HepG2 (cell line): ENCODE measurements around the gene TOR4A. TPM values are rescaled to one million over a fixed set of nuclear protein-coding genes. Genes with fewer than 3 reads are reported as not detected.

Source experiments
- ARID2 ChIP-seq: sonication (generic); formaldehyde crosslinking; IDR thresholded peaks from 2 replicates; pipeline ENCODE4 v1.8.1; 2022; ENCODE audit warnings: mild to moderate bottlenecking, missing genetic modification reagents, borderline replicate concordance
- ARNT ChIP-seq: fragments of 450-650 bp; IDR thresholded peaks from 2 replicates; pipeline ENCODE4 v1.6.1; 2017
- CERS6 ChIP-seq: sonication (generic); formaldehyde crosslinking; IDR thresholded peaks from 2 replicates; pipeline ENCODE4 v1.5.0; 2020; ENCODE audit warnings: missing genetic modification reagents
- HNRNPUL1 ChIP-seq: fragments of 200-400 bp; formaldehyde crosslinking; IDR thresholded peaks from 2 replicates; pipeline ENCODE4 v1.6.1; 2017; ENCODE audit warnings: low read depth, mild to moderate bottlenecking, low read length, moderate library complexity
- HOXA7 ChIP-seq: sonication (generic); formaldehyde crosslinking; IDR thresholded peaks from 2 replicates; pipeline ENCODE4 v1.8.1; 2022; ENCODE audit warnings: mild to moderate bottlenecking, missing genetic modification reagents, moderate library complexity
- HOXD1 ChIP-seq: sonication (generic); formaldehyde crosslinking; IDR thresholded peaks from 2 replicates; pipeline ENCODE4 v1.5.0; 2020; ENCODE audit warnings: missing genetic modification reagents
- MIXL1 ChIP-seq: IDR thresholded peaks from 2 replicates; pipeline ENCODE4 v1.6.1; 2016
- NFE2L2 ChIP-seq: fragments of 150-350 bp; IDR thresholded peaks from 2 replicates; pipeline ENCODE4 v1.6.1; 2014; ENCODE audit warnings: low read length
- NFIC ChIP-seq: IDR thresholded peaks from 2 replicates; pipeline ENCODE4 v1.6.1; 2012; ENCODE audit warnings: mild to moderate bottlenecking, low read length, inconsistent platforms
- PAX8 ChIP-seq: sonication (generic); formaldehyde crosslinking; IDR thresholded peaks from 2 replicates; pipeline ENCODE4 v1.8.0; 2022; ENCODE audit warnings: mild to moderate bottlenecking, missing genetic modification reagents, borderline replicate concordance
- PHF5A ChIP-seq: IDR thresholded peaks from one replicate; pipeline ENCODE4 v1.6.1; 2018; ENCODE audit warnings: low read depth, missing genetic modification reagents; ENCODE audit not compliant: unreplicated experiment
- POGK ChIP-seq: sonication (generic); formaldehyde crosslinking; conservative IDR thresholded peaks from 2 replicates; pipeline ENCODE4 v1.8.0; 2022; ENCODE audit warnings: mild to moderate bottlenecking, moderate library complexity, missing genetic modification reagents
- RELA ChIP-seq: sonication (generic); formaldehyde crosslinking; IDR thresholded peaks from 2 replicates; pipeline ENCODE4 v1.4.0; 2020; ENCODE audit warnings: missing genetic modification reagents
- ZC3H4 ChIP-seq: sonication (generic); formaldehyde crosslinking; IDR thresholded peaks from 2 replicates; pipeline ENCODE4 v1.4.0; 2020; ENCODE audit warnings: missing genetic modification reagents, borderline replicate concordance
- ZKSCAN8 ChIP-seq: IDR thresholded peaks from 2 replicates; pipeline ENCODE4 v1.6.1; 2016; ENCODE audit warnings: borderline replicate concordance, missing genetic modification reagents, missing compliant biosample characterization
- ZMYM2 ChIP-seq: sonication (generic); formaldehyde crosslinking; IDR thresholded peaks from 2 replicates; pipeline ENCODE4 v1.8.0; 2022; ENCODE audit warnings: mild to moderate bottlenecking, missing genetic modification reagents
- ZNF280B ChIP-seq: sonication (generic); formaldehyde crosslinking; IDR thresholded peaks from 2 replicates; pipeline ENCODE4 v1.5.0; 2020; ENCODE audit warnings: missing genetic modification reagents, mild to moderate bottlenecking, borderline replicate concordance
- ZNF564 ChIP-seq: sonication (generic); formaldehyde crosslinking; IDR thresholded peaks from 2 replicates; pipeline ENCODE4 v1.8.1; 2023; ENCODE audit warnings: mild to moderate bottlenecking, missing genetic modification reagents
- ZNF619 ChIP-seq: sonication (generic); formaldehyde crosslinking; IDR thresholded peaks from 2 replicates; pipeline ENCODE4 v1.4.0; 2020; ENCODE audit warnings: mild to moderate bottlenecking, missing genetic modification reagents
- ZNF773 ChIP-seq: sonication (generic); formaldehyde crosslinking; IDR thresholded peaks from 2 replicates; pipeline ENCODE4 v1.4.0; 2020; ENCODE audit warnings: missing genetic modification reagents, borderline replicate concordance
- ZNF883 ChIP-seq: sonication (generic); formaldehyde crosslinking; IDR thresholded peaks from 2 replicates; pipeline ENCODE4 v1.5.1; 2020; ENCODE audit warnings: mild to moderate bottlenecking, missing genetic modification reagents; ENCODE audit errors: not compliant biosample characterization
- ZSCAN22 ChIP-seq: sonication (generic); formaldehyde crosslinking; IDR thresholded peaks from 2 replicates; pipeline ENCODE4 v1.4.0; 2020; ENCODE audit warnings: mild to moderate bottlenecking, missing genetic modification reagents
- polyA plus RNA-seq, 8 experiments: library from polyadenylated mRNA; depleted of rRNA in 3 of 8; stranded (reverse) in 7 of 8; unstranded in 1 of 8; fragments of >200 nt; fragmentation: Illumina TruSeq in 4 of 8; extraction: Trizol in 4 of 8; gene quantifications; 2 replicates each; pipeline versions ENCODE4 v1.2.1 to v1.2.3, GENCODE V29; 2011 to 2016; ENCODE audit warnings: low read depth in 4 of 8, missing spikeins in 1 of 8, mixed read lengths in 1 of 8; ENCODE audit not compliant: insufficient read depth in 1 of 8
- total RNA-seq, 5 experiments: library from RNA; depleted of rRNA; stranded (reverse); fragments of >200 nt; fragmentation: Illumina TruSeq; extraction: Trizol; gene quantifications; 2 replicates each; pipeline ENCODE4 v1.2.3, GENCODE V29; 2016; ENCODE audit warnings: low read depth in 1 of 5
- TF ChIP-seq, protein P1 (sequence below), 2 experiments: sonication (generic) in 1 of 2; formaldehyde crosslinking in 1 of 2; IDR thresholded peaks; 2 replicates each; pipeline versions ENCODE4 v1.5.1 to v1.6.1; 2011 to 2020; ENCODE audit warnings: borderline replicate concordance in 1 of 2, low read depth in 1 of 2, low read length in 1 of 2, mild to moderate bottlenecking in 1 of 2, missing genetic modification reagents in 1 of 2, moderate library complexity in 1 of 2
- TF ChIP-seq, protein P2 (sequence below): sonication (generic); formaldehyde crosslinking; IDR thresholded peaks from 2 replicates; pipeline ENCODE4 v1.5.0; 2020; ENCODE audit warnings: mild to moderate bottlenecking, low read depth, missing genetic modification reagents, borderline replicate concordance

The TOR4A gene
- total and polyA plus RNA-seq, 2 of the 13 experiments (the other 11 are each of a cell fraction or from before 2014, with no cell fraction given) = 11.1 to 14.2 TPM

DNA sequence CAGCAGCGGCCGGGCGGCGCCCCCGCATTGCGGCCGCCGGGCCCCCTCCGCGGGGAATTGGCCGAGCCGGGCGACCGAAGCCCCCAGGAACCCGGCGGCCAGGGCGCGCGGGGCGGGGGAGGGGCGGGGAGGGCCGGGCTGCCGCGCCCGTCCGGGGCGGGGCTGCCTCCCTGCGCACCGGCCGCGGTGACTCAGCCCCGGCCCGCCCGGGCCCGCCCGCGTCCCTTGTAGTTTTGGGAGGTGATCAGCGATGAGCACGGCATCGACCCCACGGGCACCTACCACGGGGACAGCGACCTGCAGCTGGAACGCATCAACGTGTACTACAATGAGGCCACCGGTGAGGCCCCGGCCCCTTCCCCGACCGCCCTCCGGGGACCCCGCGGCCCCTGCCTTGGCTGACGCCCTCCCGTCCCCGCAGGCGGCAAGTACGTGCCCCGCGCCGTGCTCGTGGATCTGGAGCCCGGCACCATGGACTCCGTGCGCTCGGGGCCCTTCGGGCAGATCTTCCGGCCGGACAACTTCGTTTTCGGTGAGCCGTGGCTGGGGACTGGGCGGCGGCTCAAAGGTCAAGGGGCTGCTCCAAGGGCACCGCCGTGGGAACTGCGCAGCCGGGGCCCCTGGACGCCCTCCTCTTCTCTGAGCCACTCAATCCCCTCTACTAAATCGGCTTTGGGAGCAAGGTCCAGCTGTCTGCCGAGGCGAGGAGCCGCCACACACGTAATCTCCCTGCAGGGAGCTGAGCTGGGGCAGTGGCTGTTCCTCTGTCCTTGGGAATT is 35.8 kb upstream of the TOR4A start (continued):
- no peak for TF ChIP-seq ZKSCAN8 (CRISPR knock-in tag)
- no peak for TF ChIP-seq PHF5A (CRISPR knock-in tag)
- no peak for TF ChIP-seq HOXA7 (CRISPR knock-in tag)
- TF ChIP-seq ZMYM2 = peak; percentile 34; the same call in 1 of the 2 replicates
- no peak for TF ChIP-seq ZNF619 (CRISPR knock-in tag)
- no peak for TF ChIP-seq ARNT
- TF ChIP-seq MIXL1 = no peak
- no peak for TF ChIP-seq ZNF564 (CRISPR knock-in tag)
- TF ChIP-seq ZNF773 (CRISPR knock-in tag) = no peak
- TF ChIP-seq NFIC = no peak
- TF ChIP-seq, protein P1, sequence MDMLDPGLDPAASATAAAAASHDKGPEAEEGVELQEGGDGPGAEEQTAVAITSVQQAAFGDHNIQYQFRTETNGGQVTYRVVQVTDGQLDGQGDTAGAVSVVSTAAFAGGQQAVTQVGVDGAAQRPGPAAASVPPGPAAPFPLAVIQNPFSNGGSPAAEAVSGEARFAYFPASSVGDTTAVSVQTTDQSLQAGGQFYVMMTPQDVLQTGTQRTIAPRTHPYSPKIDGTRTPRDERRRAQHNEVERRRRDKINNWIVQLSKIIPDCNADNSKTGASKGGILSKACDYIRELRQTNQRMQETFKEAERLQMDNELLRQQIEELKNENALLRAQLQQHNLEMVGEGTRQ (IDR thresholded peaks at IDR 0.05; ENCODE audit: low read depth, low read length) = no peak
- TF ChIP-seq, protein P1 (CRISPR knock-in tag; IDR thresholded peaks at IDR 0.05; ENCODE audit: borderline replicate concordance) = no peak
- TF ChIP-seq HOXD1 (CRISPR knock-in tag) = no peak
- no peak for TF ChIP-seq NFE2L2
- TF ChIP-seq, protein P2, sequence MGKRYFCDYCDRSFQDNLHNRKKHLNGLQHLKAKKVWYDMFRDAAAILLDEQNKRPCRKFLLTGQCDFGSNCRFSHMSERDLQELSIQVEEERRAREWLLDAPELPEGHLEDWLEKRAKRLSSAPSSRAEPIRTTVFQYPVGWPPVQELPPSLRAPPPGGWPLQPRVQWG = no peak
- TF ChIP-seq ZC3H4 (CRISPR knock-in tag) = no peak
- TF ChIP-seq HNRNPUL1 = no peak
- 0 out of 2 replicates have a peak, but pooled peaks have one; percentile 6 for TF ChIP-seq PAX8 (CRISPR knock-in tag)
- TF ChIP-seq CERS6 (CRISPR knock-in tag) = no peak
- TF ChIP-seq ZSCAN22 (CRISPR knock-in tag) = no peak
- TF ChIP-seq ARID2 (CRISPR knock-in tag) = no peak
- no peak for TF ChIP-seq RELA (CRISPR knock-in tag)
- TF ChIP-seq ZNF280B (CRISPR knock-in tag) = no peak
- peak; percentile 63; the same call in 1 of the 2 replicates for TF ChIP-seq POGK
- TF ChIP-seq ZNF883 (CRISPR knock-in tag) = peak; percentile 73
